NOMO-1 (cell line): ENCODE results near the gene ANKRD27.
A peak's percentile ranks its signal among the peaks of the same experiment; 100 is the strongest.
"Not testable (repeated sequence)": the region's sequence is repeated elsewhere in the genome, so short reads cannot be mapped to it uniquely, and the experiment has no call there.

Experiments
- DNase-seq, 2 experiments: peaks; one replicate each; lab custom pipeline; 2025; ENCODE audit not compliant: unreplicated experiment in 2 of 2; lab: John Stamatoyannopoulos, UW

The ANKRD27 gene

GRCh38 chr19:32674931-32675719, at the start of gene ANKRD27:
Gene ANKRD27 (minus strand): TSS chr19:32675180. CDS start chr19:32659015, 16,165 bp downstream.
- peak; percentile 96 to 99 for DNase-seq

- DNase-seq, result no peak
These were observed 45.9 kb upstream of the ANKRD27 start for GRCh38 chr19:32720936-32721250.

- no peak for DNase-seq
These were observed 45.4 kb upstream of the ANKRD27 start for GRCh38 chr19:32720216-32720935.

GRCh38 chr19:32719611-32720059, 44.7 kb upstream of the ANKRD27 start, which contains the start of gene TDRD12:
Gene TDRD12 (plus strand): TSS chr19:32719767. CDS start chr19:32720073, 306 bp downstream.
- DNase-seq, result no peak

- DNase-seq, result no peak
These were observed 43.3 kb upstream of the ANKRD27 start for GRCh38 chr19:32718286-32718685.

DNA sequence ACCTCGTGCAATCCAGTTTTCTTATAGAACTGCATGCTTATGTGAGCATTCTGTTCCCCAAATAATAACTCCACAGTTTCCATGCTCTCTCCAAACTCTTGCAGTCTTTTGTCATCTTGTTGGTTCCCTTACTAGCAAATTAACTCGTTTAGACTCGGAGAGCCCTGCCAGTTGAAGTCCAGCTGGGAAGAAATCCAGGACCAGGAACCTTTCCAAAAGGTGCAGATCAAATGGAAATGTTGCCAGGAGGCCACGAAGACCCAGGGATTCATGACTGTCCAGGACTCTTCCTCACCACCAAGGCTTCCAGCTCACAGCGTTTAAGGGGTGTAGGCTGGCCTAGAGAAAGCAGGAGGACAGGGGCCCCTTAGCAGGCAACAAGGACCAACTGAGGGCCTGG, 42.5 kb upstream of the ANKRD27 start:
- no peak for DNase-seq

GRCh38 chr19:32716203-32716602, 41.2 kb upstream of the ANKRD27 start:
- not testable (repeated sequence) for DNase-seq

DNA sequence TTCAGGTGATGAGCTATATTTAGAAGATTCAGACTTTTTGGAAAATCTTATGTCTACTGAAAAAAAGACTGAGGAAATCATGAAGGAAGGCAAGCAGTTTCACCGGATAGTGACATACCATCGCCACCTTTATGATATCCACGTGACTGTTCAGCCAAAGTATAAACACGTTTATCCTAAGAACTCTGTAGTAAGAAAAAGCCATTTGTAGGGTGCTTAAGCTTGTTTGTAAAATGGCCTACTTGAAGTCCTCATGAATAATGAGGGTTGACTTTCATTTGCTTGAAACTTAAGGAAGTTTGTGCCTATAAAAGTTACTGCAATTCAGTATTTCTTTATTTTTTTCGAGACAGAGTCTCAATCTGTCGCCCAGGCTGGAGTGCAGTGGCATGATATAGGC, 36.8 kb upstream of the ANKRD27 start:
- no peak for DNase-seq

DNA sequence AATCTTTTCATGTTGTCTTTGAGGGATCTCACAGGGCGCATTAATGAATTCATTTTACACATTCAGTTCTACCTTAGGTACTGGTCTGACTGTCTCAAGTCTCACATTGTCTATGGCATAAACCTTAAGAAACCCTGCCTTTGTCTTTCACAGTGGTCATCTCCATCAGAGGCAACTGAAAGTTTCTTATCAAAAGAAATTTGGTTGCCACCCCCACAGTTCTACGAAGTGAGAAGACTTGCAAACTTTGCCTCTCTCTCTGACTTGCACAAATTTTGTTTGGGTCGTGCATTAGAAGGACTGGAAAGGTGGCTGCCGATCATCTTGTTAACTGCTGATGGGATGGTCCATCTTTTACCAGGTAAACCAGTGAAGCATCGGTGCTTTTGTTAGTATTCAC, 34.1 kb upstream of the ANKRD27 start:
- no peak for DNase-seq

GRCh38 chr19:32708457-32708856, 33.5 kb upstream of the ANKRD27 start:
- DNase-seq, result no peak

GRCh38 chr19:32704006-32704405, 29.0 kb upstream of the ANKRD27 start:
- DNase-seq, result not testable (repeated sequence)

DNA sequence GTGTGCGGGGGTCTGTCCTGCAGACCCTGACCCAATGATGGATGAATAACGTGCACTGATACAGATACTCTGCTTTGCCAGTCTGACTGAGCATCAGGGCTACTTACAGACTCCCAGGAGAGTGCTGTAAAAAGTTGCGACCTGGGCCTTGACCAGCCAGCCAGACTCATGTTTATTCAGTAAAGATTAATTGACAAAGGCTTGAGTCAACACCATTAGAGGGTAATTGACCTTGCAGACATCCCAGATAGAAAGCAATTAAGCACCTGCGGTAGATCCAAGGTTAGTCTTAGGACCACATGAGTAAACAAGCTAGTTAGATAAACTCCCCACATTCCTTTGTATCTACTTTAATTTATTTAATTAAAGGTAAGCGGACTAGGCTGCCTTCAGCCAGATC, 27.0 kb upstream of the ANKRD27 start:
- no peak for DNase-seq

DNA sequence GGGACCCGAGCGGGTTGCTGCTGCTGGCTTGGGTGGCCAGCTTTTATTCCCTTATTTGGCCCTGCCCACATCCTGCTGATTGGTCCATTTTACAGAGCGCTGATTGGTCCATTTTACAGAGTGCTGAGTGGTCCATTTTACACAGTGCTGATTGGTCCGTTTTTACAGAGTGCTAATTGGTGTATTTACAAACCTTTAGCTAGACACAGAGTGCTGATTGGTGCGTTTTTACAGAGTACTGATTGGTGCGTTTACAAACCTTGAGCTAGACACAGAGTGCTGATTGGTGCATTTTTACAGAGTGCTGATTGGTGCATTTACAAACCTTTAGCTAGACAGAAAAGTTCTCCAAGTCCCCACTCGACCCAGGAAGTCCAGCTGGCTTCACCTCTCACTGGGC, 25.1 kb upstream of the ANKRD27 start:
- not testable (repeated sequence) for DNase-seq

- not testable (repeated sequence) for DNase-seq
These were observed 21.8 kb upstream of the ANKRD27 start for GRCh38 chr19:32696771-32697170.

DNA sequence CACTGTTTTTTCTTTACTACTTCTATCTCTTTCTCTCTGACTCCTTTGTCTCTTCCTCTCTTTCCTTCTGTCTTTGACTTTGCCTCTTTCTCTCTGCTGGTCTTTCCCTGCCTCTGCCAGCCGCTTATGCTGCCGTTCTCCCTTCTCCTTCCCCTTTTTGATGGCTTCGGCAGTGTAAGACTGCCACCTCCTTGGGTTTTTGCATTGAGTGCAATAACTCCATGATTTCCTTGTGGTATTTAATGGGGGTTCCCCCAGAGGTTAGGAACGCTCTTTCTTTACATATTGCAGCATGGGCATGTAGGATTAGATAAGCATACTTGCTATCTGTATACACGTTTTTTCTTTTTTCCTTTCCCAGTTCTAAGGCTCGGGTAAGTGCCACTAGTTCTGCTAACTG, 20.5 kb upstream of the ANKRD27 start:
- DNase-seq, result peak in 1 of 2 experiments; percentile 22

DNA sequence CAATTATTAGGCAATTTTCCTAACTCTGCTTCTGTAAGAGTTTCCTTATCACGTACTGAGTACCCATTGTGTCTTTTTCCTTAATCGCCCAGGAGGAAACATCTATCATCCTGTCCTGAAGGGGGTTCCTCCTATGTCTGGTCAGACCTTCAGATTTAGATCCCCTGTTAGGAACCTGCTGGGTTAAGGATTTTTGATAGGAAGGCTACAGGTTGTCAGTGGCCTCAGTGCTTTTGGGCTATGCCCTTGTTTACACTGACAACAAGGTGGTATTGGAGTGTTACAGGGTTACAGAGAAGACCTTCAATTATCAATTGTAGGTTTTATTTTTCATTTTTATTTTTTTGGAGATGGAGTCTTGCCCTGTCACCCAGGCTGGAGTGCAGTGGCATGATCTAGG, 19.9 kb upstream of the ANKRD27 start:
- DNase-seq, result not testable (repeated sequence)

GRCh38 chr19:32694316-32694715, 19.3 kb upstream of the ANKRD27 start:
- not testable (repeated sequence) for DNase-seq

- peak; percentile 35 to 79 for DNase-seq
These were observed 18.4 kb upstream of the ANKRD27 start for GRCh38 chr19:32693151-32694108.

- DNase-seq, result peak in 1 of 2 experiments; percentile 36
These were observed 17.7 kb upstream of the ANKRD27 start for GRCh38 chr19:32692727-32693061.

DNA sequence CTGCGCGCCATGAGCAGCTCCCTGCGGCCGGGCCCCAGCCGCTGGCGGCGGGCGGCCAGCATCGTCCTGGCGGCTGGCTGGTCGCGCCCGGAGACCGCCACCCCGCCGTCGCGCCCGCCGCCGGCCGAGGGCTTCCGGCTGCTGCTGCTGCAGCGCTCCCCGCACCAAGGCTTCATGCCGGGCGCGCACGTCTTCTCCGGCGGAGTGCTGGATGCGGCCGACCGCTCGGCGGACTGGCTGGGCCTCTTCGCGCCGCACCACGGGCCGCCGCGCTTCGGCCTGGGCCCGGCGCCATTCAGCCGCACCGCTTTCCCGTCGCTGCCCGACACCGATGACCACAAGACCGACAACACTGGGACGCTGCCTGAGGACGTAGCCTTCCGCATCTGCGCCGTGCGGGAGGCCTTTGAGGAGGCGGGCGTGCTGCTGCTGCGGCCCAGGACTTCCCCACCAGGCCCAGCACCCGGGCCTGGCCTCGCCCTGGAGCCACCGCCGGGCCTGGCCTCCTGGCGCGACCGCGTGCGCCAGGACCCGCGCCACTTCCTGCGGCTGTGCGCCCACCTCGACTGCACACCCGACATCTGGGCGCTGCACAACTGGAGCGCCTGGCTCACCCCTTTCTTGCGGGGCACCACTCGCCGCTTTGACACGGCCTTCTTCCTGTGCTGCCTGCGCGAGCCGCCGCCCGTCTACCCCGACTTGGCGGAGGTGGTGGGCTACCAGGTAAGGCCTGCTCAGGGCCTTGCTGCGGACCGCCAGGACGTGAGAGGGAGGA, 17.2 kb upstream of the ANKRD27 start:
- peak; percentile 52 to 58 for DNase-seq
